Activated CD4-positive, alpha-beta T cell treated with anti-CD3 and anti-CD28 coated beads, Interleukin-2, amount 50 U/mL, for 48 hours (primary cell): ENCODE measurements around the gene CCDC92.

Source experiments
- DNase-seq, 2 experiments: peaks; one replicate each; pipeline ENCODE4 v3.0.0-alpha.2; 2020

The CCDC92 gene

GRCh38 chr12:124001343-124001742 lies 28.7 kb upstream of the CCDC92 start:
- DNase-seq: no peak

- DNase-seq: no peak
These were observed 27.5 kb upstream of the CCDC92 start for GRCh38 chr12:124000111-124000510.

DNA sequence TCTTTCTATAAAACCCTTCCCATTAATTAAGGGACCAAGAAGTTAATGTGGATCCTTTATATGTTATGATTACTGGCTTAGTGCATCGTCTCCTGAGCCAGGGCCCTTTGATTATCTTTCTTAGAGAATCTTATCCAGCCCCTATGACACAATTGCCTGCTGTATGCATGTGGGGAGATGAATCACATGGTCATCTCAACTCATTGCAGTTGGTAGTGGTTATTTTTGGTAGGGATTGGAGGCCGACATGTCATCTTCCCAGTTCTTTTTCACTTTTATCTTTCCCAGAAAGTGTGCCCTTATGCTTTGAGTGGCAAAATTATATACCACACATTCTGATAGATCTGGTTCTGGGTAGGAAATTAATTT lies 26.3 kb upstream of the CCDC92 start:
- DNase-seq: no peak

DNA sequence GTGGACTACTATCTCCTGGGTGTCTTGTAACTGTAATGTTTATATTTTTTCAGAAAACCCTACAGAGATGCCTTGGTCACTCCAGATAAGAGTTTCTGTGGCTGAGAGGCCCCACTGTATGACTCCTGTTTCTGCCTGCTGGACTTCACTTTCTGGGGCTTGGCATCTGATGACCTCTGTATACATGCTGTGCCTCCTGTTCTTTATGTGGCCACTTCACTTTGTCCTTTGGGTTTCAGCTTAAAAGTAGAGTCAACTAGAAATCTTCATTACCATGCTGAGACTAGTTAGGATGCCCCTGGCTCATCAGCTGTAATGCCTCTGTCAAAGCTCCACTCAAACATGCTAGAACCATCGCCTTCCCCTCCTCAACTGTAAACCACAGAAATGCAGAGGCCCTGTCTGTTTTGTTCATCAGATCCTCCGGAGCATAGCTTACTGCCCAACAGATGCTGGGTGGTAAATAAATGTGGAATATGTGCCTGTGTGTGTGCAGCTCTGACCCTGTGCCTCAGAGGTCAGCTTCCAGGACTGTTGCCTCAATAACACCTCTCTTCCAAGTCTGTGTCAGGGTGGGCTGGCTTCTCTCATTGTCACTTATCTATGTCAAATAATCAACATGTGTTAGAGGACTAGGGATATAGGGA lies 25.8 kb upstream of the CCDC92 start:
- DNase-seq: no peak

DNA sequence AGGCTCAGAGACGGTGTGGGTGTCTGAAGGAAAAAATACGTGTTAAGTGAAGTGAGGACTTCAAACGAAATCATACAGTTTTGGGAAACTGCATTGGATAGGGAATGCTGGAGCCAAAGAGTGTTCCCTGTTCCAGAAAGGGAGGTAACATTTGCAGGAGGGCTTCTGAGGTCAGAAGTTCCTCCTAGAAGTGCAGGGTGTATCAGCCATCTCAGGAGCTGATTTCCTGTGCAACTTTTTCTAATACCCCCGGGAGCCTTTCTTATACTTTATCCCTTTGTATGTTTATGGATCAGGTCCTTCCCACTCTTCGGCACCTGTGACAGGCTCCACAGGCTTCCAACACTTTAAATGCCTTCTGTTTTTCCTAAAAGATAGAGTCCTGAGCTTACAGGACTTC lies 25.3 kb upstream of the CCDC92 start:
- DNase-seq: no peak

GRCh38 chr12:123997033-123997822 lies 24.6 kb upstream of the CCDC92 start:
- no peak for DNase-seq

- no peak for DNase-seq
These were observed 23.9 kb upstream of the CCDC92 start for GRCh38 chr12:123996581-123996980.

- no peak for DNase-seq
These were observed 22.6 kb upstream of the CCDC92 start for GRCh38 chr12:123995023-123995748.

DNA sequence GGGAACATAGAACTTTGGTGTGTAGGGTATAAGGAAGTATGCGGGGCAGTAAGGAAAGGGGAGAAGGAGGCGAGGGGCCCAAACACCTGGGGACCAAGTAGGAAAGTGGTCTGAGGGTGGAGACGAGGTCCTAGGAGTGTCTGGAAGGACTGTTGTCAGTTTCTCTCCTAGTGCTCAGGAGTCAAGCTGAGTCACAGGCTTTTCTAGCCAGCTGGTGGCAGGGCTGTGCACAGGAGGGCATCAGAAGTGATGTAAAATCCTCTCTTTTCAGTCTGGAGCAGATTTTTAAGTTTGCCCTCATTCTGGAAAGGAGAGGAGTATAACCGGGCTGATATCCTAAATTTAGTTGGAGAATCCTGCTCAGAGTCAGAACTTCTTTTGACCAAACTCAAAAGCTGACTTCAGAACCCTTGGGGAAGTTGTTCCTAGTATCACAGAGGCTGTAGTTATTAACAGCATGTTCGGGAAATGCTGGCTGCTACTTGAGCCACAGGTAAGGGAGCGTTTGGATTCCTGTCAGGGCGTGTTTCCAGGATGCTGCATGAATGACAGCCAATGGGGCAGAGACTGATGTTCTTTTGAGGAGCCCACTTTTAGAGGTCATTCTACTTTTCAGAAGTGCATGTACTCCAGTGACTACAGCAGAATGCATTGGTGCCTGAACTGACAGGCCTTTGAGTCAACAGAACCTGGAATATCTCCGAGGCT lies 19.6 kb upstream of the CCDC92 start:
- no peak for DNase-seq

DNA sequence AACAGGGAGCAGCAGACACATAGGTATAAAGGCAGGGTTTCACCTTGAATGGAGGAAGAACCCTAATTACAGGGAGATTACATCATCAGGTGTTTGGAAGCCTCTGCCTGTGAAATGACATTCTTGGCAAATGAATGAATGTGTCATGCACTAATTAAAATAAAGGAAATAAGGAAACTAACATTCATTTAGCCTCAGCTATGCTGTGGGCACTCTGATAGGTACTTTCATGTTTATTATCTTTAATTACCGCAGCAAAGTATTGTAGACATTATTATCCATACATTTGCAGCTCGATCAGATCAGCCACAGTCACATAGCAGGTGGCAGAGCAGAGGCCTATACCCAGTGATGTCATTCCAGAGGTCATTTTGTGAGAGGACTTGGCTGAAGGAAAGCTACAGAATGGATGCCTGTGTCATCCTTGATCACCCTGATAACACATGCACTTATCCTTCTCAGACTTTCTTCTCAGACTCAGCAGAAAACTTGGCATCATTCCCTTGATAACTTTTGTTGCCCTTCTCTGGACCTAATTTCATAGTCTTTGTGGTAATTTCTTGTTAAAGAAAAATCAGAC lies 18.8 kb upstream of the CCDC92 start:
- no peak for DNase-seq

- DNase-seq: no peak
These were observed 17.9 kb upstream of the CCDC92 start for GRCh38 chr12:123990511-123990910.

DNA sequence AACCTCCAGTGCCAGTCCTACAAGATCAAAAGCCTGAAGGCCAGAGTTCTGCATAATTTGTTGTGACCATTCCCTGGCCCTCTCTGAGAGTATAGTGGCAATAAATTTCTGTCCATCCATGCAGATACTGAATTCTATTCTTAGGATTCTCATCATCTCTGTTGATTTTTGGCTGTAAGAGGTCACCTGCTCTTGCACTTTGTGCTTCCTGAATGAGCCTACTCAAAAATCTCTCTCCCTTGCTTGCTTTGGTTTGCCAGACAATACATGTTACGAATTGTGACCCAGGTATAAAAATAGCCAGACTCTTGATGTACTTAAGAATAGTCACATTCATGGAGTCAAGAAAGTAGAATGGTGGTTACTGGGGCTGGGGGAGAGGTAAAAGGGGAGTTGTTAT lies 17.1 kb upstream of the CCDC92 start:
- no peak for DNase-seq

DNA sequence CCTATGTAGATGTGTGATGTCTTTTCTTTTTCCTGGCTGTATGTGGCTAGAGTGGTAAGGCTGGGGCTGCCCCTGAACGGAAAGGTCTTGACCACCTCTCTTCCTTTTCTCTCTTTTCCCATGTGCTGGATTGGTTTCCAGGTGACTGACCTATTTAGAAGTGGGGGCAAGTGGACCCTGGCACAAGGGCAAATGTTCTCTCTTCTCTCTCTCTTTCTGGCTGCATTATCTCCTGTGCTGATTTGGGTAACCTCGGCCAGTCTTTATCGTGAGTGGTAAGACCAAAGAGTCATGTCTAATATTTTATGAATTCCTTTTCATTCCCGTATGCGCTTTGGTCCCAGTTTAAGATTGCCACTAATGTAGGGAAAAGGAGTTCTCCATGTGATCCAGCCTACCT lies 16.5 kb upstream of the CCDC92 start:
- no peak for DNase-seq

DNA sequence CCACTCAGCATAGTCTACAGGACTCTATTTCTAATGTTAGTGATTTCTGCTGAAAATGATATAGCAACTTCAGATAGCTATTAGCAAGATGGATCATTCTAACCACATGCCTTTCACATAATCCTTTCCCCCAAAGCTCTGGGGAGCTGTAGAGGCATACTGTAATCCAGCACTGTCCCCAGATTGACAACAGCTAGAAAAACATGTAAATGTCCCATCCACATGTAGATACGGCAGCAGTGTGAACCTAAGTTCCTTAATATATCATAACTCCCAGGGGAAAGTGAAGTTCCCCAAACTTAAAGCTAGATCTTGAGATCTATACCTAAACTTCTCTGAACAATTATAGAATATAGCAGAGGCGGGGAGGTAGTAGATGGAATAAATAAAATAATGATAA lies 14.4 kb upstream of the CCDC92 start:
- no peak for DNase-seq

DNA sequence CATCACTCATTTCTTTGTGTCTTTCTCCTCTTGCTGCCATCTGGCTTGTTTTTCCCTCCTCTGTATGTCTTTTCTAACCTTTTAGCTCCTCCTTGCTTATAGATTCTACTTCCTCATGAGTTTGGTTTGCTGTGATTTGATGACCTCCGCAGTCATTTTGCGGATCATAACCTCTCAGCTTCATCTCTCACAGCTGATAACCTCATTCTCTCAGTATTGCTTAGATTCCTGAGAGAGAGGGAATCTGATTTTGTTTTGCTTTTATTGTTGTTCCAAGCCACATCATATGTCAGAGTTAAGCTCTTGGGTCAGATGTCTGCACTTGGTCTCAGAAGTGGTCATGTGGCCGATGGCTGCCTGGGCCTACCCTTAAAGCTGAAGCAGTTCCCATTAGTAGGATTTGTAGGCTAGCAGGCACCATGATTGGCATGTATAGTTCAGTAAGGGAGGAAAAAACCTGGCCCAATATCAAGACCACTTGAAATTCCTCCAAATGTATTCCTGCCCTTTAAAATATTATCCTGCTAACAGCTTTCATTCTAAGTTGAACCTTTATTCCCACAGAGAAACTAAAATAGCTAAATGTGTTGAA lies 13.8 kb upstream of the CCDC92 start:
- DNase-seq: no peak

DNA sequence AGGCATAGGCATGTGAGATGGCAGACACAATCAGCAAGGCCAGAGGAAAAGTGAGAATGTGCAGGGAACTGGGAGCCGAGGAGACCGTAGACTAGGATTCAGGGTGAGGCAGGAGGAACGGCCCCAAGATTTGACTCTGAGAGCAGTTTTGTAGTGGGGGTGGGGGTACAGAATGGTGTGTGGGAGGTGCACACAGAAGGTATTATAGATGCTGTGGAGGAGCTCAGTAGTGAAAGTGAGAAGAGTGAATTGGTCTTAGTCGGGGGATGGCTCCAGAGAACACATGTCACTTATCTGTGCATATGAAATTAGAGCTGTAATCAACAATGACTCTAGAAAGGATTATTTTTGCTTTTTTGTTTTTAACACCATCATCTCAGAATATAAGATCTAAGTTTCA lies 12.3 kb upstream of the CCDC92 start:
- DNase-seq: no peak

DNA sequence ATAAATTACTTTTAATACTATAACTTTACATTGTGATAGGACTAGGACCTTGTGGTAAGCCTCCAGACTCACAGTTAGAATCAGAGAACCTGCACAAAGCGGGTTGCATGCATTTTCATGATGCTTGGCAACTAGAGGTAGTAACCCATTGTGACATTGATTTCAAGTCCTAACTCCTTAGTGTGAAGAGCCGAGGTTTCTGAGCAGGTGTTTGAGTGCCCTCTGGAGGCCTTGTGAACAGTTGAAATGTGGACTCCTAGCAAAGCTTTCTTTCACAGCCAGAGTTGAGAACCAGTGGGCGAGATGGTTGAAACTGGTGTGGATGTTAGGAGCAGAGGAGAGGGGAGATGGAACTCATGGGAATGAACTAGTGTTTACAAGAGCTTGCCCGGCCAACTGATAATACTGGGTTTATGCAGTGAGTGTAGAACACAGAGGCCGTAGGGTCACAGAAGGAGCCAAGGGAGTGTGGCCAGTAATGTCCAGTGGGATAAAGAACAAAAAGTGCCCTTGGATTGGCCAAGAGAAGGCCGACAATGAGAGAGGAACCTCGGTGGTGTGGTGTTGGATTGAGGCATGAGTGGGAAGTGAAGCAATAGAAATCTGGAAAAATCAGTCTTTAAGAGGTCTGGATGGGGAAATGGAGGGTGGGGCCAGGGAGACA lies 11.3 kb upstream of the CCDC92 start:
- peak in 1 of 2 experiments; percentile 26 for DNase-seq

GRCh38 chr12:123982269-123982668 lies 9.6 kb upstream of the CCDC92 start:
- no peak for DNase-seq

- no peak for DNase-seq
These were observed 6.9 kb upstream of the CCDC92 start for GRCh38 chr12:123979566-123979965.

GRCh38 chr12:123976227-123976826 lies 3.7 kb upstream of the CCDC92 start:
- no peak for DNase-seq

DNA sequence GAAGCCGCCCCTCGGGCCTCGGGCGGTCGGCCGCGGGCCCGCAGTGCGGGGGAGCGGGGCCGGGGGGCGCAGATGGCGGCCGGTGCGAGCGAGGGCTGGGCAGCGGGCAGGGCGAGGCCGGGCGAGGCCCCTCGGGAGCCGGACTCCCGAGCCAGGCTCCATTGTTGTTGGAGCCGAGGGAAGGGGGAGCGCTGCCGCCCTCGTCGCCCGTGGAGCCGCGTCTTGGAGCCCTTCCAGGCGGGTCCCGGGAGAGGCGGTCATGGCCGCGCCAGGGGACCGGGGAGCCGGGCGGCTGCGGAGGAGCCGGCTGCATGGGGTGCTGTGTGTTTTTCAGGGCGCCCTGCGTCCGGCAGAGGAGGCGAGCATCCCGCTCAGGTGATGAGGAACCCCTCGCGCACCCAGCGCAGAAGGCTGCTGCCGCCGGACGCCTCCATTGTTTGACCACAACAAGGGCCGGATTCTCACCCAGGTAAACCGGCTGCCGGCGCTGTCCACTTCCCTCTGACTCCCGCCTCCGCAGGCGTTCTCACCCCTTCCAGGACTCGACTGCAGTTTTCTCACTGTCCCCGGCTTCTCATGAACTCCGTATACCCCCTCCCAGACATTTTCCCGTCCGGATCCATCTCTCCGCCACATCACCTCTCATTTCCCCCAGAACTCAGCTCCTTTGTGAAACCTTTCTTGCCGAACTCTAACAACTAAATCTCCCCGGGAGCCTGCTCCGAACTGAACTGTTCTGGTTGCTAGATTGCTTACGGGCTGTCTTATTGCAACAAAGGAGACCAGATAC lies 1.1 kb upstream of the CCDC92 start:
- DNase-seq: peak; percentile 19 to 35
